Tibial nerve (tissue), 3 donors: ENCODE measurements around the gene ONECUT1.

Experiments
- POLR2A ChIP-seq, 2 donors: fragments of 450-650 bp; IDR thresholded peaks; one replicate each; pipeline ENCODE4 v1.6.1; 2017; ENCODE audit warnings: antibody characterized with exemption in 2 of 2, mild to moderate bottlenecking in 2 of 2, moderate library complexity in 2 of 2
- TF ChIP-seq, protein P1 (sequence below), 5 experiments: fragments of 200-600 bp in 3 of 5; fragments of 450-650 bp in 2 of 5; sonication (generic) in 3 of 5; IDR thresholded peaks; one replicate each; pipeline ENCODE4 v1.5.1; 2016 to 2019; ENCODE audit warnings: antibody characterized with exemption in 5 of 5, mild to moderate bottlenecking in 3 of 5, moderate library complexity in 2 of 5

DNA sequence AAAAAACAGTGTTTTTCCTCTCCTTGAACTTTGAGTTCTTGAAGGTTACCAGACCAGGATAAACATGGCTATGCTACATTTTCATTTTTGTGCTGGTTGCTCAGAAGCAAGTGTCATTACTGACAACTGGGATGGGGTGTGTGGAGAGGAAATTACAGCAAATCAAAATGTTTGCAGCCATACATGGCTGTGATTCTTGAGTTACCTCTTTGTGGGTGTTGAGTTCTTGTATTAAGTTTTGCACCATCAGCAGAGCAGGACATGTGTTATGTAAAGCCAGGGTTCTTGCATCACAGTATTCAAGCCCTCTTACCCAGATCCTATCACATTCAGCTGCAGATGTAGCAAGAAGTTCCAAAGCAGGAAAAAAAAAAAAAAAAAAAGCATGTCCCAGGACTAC lies 57.0 kb downstream of the ONECUT1 start:
- no peak for TF ChIP-seq POLR2A (IDR thresholded peaks at IDR 0.05)
- TF ChIP-seq, protein P1, sequence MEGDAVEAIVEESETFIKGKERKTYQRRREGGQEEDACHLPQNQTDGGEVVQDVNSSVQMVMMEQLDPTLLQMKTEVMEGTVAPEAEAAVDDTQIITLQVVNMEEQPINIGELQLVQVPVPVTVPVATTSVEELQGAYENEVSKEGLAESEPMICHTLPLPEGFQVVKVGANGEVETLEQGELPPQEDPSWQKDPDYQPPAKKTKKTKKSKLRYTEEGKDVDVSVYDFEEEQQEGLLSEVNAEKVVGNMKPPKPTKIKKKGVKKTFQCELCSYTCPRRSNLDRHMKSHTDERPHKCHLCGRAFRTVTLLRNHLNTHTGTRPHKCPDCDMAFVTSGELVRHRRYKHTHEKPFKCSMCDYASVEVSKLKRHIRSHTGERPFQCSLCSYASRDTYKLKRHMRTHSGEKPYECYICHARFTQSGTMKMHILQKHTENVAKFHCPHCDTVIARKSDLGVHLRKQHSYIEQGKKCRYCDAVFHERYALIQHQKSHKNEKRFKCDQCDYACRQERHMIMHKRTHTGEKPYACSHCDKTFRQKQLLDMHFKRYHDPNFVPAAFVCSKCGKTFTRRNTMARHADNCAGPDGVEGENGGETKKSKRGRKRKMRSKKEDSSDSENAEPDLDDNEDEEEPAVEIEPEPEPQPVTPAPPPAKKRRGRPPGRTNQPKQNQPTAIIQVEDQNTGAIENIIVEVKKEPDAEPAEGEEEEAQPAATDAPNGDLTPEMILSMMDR (IDR thresholded peaks at IDR 0.05) = no peak
